CD4-positive, alpha-beta T cell treated with Interleukin-6 for 4 hours (primary cell): Measurements from ENCODE around the gene EFNA5.

Experiments
- DNase-seq: peaks from one replicate; pipeline ENCODE4 v3.0.0-alpha.2; 2020; ENCODE audit warnings: mixed read lengths

EFNA5 gene

DNA sequence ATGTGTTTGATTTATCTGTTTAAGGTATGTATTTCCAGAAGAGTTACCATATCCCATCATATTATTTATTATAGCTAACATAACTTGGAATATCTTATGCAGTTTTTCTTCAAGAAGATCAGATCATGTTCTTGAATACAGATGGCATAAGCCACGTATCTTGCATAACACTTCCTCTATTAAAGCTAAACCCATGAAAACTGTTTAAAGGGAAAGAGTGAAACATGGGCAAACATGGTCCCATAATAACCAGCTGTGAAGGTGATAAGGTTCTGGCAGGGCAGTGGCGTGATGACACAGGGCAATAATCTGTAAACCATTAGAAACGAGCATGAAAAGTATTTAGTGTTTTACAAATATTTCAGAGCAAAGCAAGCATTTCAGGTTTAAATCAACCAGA, 34.2 kb downstream of the EFNA5 start:
- DNase-seq: no peak

DNA sequence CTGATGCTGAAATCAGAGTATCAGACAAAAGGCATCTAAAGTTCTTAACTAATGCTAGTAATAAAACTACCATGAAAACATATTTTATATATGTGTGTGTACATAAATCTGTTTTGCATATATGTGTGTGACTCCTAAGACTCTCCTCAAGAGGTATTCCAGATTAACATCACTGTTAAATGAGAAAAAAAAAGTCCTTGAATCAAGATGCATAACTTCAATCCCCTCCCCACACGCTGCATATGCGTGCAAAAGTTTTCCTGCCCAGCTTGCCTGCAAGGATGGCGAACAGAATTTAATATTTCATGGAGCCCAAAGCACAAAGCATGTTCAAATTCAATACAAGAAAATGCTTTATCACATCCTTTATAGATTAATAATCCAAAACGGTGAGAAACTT, 34.7 kb downstream of the EFNA5 start:
- no peak for DNase-seq

DNA sequence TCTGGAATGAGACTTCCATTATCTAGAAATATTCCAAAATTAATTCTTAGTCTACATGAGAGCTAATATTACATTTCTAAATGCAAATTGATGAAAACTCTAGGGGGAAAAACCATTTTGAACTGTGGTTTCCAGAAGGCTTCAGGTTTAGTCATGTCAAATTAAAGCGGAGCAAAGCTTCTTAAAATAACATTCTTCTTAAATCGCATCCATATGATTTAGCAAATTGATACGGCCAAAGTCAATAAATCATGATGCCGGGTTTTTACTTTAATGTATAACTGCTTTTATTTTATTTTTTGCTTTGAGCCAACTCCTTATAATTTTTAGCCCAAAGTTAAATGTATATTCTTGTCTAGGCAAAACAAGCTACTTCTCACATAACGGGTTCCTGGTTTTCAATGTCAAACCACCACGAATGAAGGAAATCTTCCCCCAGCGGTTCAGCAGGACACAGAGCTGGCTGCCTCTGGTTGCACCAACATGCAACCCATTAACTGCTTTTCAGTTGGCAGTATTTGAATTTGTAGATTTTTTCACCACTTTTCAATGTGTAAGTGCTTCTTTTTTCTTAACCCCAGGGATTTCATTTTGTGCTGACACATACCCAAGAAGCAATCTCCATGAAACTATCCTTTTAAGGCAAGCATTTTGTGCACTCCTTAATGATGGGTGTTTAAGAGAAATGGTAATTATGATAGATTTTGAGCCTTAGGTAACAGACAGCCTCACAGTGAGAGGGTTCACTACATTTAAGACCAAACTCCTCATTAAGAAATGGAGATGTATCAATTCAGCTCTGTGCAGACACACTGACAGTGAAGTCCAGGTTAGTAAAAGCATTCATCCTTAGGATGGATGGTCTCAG, 35.5 kb downstream of the EFNA5 start:
- no peak for DNase-seq

DNA sequence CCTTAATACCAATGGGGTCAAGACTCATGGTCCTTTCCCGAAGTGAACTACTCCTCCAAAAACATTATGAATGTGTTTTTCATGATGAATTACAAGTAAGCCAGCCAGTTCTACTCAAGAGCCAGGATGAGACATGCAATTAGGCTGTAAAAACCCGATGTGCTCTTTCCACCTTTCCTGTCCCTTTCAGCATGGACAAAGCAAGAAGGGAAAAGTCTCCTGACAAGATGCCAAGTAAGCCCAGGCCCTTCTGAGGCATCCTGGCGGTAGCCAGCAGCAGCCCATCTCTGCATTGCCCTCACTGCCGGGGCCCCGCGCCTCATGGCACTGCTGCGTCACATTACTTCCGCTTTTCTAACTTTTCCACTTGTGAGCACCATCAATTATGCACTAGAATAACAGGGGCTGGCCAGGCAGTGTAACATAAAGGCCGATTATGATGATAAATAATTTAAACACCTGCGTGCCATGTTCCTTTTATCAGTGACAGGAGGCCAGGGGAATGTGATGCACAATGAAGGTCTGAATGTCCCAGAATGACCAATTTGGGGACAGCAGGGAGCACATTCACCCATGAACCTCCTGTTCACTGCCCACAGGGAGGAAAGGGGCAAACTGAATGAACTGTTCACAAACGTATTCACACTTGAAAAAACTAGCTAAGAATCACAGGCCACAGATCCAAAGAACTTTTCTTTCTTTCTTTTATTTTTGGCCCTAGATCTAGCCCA, 37.4 kb downstream of the EFNA5 start:
- no peak for DNase-seq

DNA sequence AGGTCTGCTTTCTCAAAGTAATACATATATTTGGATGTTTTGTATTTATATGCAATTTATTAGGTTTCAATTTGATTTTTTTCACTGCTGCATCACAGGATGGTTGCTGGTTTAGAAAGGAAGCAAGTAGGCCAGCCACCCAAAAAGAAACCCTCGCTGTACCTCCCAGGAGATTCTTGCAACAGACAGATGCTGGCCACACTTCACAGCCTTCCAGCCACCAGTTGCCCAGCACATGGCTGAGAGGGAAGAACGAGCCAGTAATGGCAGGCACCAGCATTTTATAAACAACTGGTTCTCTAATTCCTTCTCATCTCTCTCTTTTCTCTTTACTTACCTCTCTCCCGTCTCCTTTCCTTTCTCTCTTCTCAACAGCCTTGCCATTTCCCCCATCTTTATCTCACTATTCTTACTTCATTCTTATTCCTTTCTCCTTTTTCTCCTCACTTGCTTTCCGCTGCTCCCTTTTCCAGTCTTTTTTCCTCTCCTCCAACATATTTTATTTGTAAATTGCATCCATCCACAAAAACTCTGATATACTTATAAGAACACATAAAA, 38.9 kb downstream of the EFNA5 start:
- no peak for DNase-seq

DNA sequence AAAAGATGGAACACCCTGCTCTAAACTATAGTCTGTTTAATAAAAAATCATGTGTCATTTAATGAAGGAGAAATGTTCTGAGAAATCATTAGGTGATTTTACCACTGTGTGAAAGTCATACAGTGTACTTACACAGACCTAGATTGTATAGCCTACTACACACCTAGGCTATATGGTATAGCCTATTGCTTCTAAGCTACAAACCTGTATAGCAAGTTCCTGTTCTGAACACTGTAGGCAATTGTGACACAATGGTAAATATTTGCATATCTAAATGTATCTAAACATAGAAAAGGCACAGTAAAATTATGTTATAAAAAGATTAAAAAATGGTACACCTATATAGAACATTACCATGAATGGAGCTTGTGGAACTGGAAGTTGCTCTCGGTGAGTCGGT, 40.6 kb downstream of the EFNA5 start:
- no peak for DNase-seq

DNA sequence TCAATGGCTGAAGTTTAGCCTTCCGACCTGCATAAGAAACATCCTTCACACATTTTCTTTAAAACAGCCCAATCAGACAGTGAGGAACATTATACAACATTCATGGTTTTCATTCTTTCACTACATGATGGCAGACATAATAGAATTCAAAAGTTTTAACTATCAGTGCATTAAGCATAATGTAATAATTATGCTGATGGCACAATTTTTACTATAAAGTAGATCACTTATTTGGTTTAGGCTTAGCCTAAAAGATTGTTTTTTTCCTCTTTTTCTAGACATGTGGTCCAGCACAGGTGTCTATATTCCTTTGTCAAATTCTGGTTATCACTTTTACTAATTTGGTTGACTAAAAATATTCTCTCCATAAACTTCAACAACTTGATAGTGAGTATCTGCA, 46.5 kb downstream of the EFNA5 start:
- DNase-seq: no peak

DNA sequence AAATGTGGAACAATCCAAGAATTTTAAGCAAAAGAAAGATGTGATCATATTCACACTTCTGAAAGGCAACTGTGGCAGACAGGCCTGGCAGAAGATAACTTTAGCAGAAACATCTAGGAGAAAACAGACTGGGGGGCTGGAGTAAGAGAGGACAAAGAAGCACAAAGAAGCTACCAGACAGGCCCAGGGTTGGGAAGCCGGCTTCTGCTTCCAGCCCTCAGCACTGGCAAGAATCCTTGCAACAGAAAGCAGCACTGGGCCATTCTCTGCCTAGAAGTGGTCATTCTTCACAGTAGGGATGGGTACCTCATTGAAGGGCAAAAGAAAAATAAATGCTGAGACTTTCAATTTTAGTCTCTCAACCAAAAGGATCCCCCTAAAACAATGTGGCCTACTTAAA, 49.6 kb downstream of the EFNA5 start:
- DNase-seq: no peak

DNA sequence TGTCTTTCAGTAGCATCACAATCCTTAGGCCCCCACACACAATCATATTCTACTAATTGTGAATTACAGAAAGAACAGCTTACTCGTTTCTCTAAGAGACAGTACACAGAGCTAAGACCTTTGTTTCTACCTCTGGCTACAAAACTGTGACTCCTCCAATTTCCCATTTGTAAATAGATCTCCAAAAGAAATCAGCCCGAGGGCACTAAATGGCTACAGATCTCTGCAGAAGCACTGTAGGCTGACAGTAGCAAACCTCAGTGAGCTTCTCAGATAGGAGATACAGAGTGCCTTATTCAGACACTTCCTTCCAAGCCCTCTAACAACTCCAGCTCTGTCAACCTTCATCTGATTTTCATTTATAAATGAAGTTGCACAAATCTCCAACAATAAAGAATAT, 51.0 kb downstream of the EFNA5 start:
- DNase-seq: no peak

DNA sequence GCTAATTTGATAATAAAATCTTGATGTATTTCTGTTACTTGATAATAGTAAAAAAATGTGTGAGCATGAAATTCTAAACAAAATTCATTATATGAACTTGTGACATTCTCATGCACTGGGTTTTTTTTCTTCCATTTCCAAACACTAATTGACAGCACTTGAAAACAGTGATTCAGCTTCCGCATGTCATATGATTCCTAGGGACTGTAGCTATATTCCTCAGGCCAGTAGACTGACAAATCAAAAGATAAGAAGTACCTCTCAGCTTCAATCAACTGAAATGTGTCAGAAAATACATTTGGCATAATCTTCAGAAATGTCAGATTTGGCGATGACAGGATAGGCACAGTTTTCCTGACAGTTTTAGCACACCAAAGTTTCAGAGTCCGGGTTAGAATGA, 52.5 kb downstream of the EFNA5 start:
- no peak for DNase-seq

DNA sequence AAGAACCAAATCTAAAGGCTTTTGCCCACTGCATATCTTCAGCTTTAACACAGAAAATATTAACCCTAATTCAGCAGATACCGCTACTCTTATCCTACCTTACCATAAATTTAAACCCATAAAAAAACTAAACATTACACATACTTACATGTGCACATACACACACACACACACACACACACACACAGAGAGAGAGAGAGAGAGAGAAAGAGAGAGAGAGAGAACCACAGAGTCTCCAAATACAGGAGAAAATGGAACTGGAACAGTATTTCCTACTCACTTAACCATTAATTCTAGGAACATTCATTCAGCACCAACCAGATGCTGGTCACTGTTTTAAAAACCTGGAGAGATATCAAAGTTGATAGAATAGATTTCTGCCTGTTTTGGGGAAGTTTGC, 53.7 kb downstream of the EFNA5 start:
- no peak for DNase-seq

DNA sequence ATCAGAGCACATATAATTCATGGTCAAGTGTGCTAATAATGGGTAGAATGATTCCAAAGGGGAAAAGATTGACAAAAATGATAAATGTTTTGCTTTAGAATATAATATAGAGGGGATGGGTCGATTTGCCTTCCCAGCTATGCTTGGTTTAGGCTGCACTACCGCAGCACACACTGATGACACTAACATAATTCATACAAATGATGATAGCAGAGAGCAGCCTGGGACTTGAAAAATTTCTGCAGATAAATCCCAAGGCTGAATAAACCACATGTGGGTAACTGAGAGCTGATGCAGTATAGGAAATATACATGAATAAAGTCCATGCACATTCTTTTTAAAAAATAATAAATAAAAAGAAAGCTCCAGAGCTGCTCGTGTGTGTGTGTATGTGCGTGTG, 54.5 kb downstream of the EFNA5 start:
- DNase-seq: no peak

DNA sequence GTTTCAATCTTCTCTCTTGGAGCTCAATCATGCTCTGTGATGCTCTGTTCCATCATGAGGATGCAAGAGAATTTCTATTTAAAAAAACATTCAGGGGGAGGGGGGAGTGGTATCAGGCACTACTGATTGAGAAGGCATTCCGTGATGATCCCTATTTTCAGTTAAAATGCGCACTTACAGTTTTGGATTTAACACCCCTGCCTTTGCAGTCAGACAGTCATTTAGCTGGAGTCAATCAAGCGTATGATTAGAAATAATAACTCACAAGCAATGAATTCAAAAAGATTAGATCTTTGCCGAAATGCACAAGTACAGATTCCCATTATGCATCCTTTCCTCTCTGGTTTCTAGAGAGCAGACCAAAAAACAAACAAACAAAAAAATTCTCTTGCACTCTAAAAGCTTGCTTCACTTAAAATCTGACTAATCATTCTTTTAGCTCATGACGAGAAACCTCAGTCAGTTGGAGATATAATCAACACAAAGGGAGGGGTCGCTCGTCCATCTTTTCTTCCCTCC, 55.4 kb downstream of the EFNA5 start:
- no peak for DNase-seq

DNA sequence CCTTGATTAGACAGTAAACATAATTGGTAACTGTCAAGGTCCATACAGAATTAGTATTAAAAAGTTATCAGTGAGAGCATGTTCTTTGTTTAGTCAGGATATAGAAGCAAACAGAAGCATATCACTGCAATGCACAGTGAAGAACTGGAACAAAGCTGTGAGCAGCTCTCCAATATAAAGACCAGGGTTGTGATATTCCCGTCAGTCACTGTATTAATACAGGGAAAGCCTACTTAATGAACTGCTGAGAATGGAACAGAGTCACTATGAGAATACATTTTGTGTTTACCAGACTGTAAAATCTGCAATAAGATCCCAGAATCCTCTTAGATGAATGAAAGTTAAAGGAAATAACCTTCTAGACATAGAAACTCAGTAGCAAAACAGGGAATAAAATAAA, 58.2 kb downstream of the EFNA5 start:
- DNase-seq: no peak

DNA sequence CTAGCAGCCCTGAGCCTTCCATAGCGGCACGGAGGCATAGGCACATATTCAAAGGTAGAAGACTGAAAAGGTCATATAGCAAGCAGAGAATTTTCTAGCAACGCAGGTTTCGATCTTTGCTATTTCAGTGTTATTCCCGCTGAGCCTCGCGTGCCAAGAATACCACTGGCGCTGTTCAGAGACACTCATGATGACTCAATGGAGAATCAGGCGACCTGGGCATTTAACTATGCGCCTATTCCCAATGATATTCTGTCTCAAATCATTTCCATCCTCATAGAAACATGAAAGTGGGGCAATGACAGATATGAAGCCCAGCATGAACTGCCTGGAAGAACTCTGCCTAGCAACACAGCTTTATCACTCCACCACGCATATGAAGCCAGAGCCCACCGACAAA, 59.9 kb downstream of the EFNA5 start:
- no peak for DNase-seq

DNA sequence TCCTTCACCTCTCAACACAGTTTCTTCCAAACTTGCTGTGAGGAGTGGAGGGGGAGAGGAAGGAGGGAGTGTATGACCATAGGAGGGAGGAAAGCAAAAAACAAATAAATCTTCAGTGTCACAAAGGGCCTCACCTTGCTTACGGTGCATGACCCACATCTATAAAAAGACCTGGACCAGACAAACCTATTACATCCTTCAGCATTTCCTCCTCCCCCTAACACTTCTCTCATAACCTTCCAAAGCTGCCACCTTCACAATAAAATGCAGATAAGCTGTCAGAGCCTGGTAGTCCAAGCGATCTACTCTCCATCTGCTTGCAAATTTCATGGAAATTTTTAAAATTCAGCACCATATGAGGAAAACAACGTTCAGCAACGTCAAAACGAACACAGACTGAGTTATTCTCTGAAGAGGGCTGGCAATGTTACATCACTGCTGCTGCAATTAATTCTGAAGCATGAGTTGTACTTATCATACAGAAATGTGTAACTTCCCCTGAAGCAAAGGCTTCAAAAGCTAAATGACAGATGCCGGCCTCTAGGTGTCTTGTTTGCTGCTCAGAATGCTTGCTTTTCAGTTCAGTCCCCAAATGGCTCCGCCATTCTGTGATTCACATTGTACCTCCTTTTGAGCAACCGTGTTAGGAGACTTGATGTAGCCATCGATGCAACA, 62.9 kb downstream of the EFNA5 start:
- no peak for DNase-seq

DNA sequence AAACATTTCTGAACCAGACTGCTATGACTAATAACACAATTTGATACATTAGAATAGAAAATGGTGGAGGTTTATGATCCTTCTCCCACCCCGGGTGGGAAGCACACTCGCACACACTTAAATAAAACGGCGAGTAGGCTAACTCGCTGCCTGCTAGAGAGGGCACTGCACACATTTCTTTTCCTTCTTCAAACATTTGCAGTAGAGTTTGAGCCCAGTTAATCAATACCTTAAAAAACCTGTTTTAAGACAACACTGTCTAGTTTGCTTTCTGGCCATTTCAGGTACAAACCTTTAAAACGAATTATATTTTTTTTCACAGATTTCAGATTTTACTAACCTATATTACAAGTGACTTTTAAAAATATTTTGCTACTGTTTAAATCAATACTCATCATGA, 63.5 kb downstream of the EFNA5 start:
- DNase-seq: no peak

DNA sequence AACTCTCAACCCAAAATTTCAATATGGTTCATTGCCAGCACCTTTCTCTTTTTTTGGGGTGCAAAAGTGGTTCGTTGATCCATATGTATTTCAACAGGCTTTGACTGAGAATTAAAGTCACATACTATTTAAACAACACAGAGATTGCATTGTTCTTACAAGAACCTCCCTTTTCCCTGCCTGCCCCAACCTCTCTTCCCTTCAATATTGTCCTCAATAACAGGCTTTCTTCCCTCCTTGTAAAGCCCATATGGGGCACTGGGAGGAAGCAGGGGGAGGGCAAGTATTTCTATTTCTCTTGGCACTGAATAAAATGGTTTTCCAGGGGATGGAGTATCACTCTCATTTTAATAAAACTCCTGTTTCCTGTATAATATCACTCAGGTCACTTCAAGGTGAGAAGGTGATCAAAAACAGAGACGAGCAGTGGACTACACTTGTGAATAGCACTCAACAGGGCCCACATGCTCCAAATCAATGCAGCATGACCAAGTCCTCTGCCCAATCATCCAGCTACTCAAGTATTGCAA, 65.1 kb downstream of the EFNA5 start:
- DNase-seq: no peak

DNA sequence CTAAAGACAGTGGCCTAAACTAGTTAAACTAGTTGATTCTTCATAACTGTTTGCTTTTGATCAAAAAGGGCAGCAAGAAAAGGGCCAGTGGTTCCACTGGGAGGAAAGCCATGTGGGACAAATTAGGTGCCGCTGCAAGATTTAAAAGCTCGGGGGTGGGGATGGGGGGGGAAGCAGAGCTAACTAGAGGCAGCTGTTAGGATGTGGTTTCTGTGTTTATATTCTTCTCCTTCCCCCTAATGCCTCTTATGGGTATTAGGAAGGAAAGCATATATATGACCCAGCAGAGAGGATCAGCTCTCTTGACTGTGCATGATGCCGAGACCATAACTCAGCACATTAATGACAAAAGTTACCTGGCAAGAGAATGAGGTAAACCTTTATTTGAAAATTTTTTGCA, 65.7 kb downstream of the EFNA5 start:
- no peak for DNase-seq

DNA sequence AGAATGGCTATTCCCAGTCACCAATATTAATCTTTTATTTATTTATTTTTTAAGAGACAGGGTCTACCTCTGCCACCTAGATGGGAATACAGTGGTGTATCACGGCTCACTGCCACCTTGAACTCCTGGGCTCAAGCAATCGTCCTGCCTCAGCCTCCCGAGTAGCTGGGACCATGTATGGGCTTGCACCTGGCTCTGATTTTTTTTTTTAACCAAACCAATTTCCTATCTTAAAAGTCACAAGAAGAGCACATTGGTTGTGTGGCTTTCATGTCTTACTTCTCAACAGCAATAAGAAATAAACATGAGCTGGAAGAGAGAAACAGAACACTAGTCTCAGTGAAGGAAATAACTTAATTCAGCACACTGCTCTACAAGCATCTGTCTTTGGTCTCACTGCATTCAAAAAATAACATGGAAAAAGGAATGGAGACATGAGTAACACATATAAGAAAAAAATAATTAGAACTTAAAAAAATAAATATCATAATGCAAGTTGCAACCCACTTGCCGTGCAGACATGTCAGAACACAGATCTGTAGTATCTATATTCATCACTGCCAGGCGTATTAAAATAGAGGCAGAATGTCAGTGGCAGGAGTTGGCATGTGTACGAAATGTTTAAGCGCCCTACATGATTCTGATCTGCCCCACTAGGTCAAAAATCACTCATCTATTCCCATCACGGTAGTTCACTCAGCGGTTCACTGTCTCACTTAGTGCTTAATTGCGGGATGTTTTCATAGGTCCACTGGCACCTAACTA, 66.4 kb downstream of the EFNA5 start:
- no peak for DNase-seq

DNA sequence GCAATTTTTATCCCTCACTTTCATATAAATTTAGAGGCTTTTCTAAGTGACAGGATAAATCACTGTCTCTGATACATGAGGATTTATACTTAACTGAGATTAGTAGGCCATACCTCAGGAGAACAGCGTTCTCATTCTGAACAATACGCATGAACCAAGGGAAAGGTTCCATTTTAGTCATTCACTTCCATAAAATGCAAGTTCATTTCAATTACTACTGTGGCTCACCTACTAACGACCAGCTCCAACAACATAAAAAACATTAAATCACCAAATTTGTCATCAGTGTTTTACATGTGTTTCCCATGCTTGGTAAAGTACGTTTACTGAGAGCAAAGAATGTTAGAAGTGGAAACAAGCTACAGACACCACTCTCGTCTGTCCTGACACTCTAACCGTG, 67.4 kb downstream of the EFNA5 start:
- no peak for DNase-seq

DNA sequence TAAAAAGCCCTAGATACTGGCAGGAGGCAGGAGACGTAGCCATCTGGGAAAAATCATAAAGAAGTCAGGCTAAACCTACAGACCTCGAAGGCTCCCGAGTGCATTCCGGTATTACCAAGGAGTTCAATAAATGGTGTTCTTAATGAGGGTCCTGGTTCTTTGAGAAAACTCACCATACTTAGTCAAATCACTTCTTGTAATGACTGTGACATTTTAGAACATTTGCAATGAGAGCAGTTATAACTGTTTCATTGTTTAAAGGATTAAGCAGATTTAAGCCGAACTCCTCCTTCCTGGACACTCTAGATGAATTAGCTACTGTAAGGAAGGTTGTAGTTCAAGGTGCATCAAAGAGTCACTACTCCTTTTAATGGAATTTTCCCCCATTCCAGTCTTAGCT, 67.8 kb downstream of the EFNA5 start:
- DNase-seq: no peak
